ENCODE measurements around the gene SLC7A10. TPM values are rescaled to one million over a fixed set of nuclear protein-coding genes. Genes with fewer than 3 reads are reported as not detected.
"Not testable (repeated sequence)": the region's sequence is repeated elsewhere in the genome, so short reads cannot be mapped to it uniquely, and the experiment has no call there.

SLC7A10 gene
- total RNA-seq, 1 experiment from 2014 or later: not detected

GRCh38 chr19:33202546-33203507, 22.8 kb downstream of the SLC7A10 start:
- DNase-seq (ENCODE audit: low spot score): no peak

- DNase-seq (ENCODE audit: low spot score): no peak
Measured at GRCh38 chr19:33201886-33202545, 23.6 kb downstream of the SLC7A10 start.

- DNase-seq (ENCODE audit: low spot score): no peak
Measured at GRCh38 chr19:33201473-33201872, 24.2 kb downstream of the SLC7A10 start.

- DNase-seq (ENCODE audit: low spot score): peak; percentile 18
Measured at GRCh38 chr19:33199441-33200265, 26.0 kb downstream of the SLC7A10 start.

GRCh38 chr19:33198169-33198568, 27.5 kb downstream of the SLC7A10 start:
- DNase-seq (ENCODE audit: low spot score): no peak

GRCh38 chr19:33197591-33198000, 28.1 kb downstream of the SLC7A10 start:
- DNase-seq (ENCODE audit: low spot score): no peak

GRCh38 chr19:33196446-33197193, 29.0 kb downstream of the SLC7A10 start:
- DNase-seq (ENCODE audit: low spot score): no peak

- DNase-seq (ENCODE audit: low spot score): no peak
Measured at GRCh38 chr19:33195645-33196347, 29.9 kb downstream of the SLC7A10 start.

GRCh38 chr19:33194886-33195644, 30.6 kb downstream of the SLC7A10 start:
- DNase-seq (ENCODE audit: low spot score): peak; percentile 52

GRCh38 chr19:33194532-33194885, 31.1 kb downstream of the SLC7A10 start:
- no peak for DNase-seq (ENCODE audit: low spot score)

GRCh38 chr19:33193865-33194362, 31.7 kb downstream of the SLC7A10 start, which contains the start of gene LRP3:
TSS of gene LRP3 (plus strand) at chr19:33194330. CDS start at chr19:33194786, 456 bp downstream.
- DNase-seq (ENCODE audit: low spot score): no peak

- DNase-seq (ENCODE audit: low spot score): no peak
Measured at GRCh38 chr19:33193269-33193864, 32.3 kb downstream of the SLC7A10 start.

- no peak for DNase-seq (ENCODE audit: low spot score)
Measured at GRCh38 chr19:33192010-33192409, 33.6 kb downstream of the SLC7A10 start.

GRCh38 chr19:33191501-33191900, 34.1 kb downstream of the SLC7A10 start:
- DNase-seq (ENCODE audit: low spot score): no peak

- DNase-seq (ENCODE audit: low spot score): not testable (repeated sequence)
Measured at GRCh38 chr19:33191092-33191491, 34.6 kb downstream of the SLC7A10 start.

- DNase-seq (ENCODE audit: low spot score): no peak
Measured at GRCh38 chr19:33189453-33189852, 36.2 kb downstream of the SLC7A10 start.

- no peak for DNase-seq (ENCODE audit: low spot score)
Measured at GRCh38 chr19:33187183-33187540, 38.5 kb downstream of the SLC7A10 start.

- no peak for DNase-seq (ENCODE audit: low spot score)
Measured at GRCh38 chr19:33186431-33187182, 39.0 kb downstream of the SLC7A10 start.

All from A172 (cell line).